Astrocyte (in vitro differentiated cells and primary cell): Measurements from ENCODE around the gene COLQ.

Source experiments
- EZH2 ChIP-seq: IDR thresholded peaks from 2 replicates; pipeline ENCODE4 v1.6.1; 2012; ENCODE audit warnings: mild to moderate bottlenecking, low read length, inconsistent platforms; ENCODE audit not compliant: insufficient read depth
- TF ChIP-seq, protein P1 (sequence below): IDR thresholded peaks from 2 replicates; pipeline ENCODE4 v1.5.1; 2011; ENCODE audit warnings: low read depth, mild to moderate bottlenecking, inconsistent platforms, low read length, moderate library complexity; ENCODE audit not compliant: insufficient read depth

DNA sequence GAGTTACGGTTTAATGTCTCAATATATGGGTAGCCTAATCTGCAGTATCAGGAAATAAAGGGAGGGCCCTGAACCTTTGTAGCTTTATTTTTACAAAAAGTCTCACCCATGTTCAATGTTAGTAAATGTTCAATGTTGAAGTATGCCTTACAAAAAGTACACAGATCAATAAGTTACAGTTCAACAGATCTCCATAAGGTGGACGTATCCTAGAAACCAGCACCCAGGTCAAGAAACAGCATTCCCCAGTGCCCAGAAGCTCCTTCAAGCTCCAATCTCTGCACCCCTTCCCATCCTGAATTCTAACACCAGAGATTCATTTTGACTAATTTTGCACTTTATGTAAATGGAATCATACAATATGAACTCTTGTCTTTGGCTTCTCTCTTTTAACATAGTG lies 31.3 kb downstream of the COLQ start:
- TF ChIP-seq, protein P1, sequence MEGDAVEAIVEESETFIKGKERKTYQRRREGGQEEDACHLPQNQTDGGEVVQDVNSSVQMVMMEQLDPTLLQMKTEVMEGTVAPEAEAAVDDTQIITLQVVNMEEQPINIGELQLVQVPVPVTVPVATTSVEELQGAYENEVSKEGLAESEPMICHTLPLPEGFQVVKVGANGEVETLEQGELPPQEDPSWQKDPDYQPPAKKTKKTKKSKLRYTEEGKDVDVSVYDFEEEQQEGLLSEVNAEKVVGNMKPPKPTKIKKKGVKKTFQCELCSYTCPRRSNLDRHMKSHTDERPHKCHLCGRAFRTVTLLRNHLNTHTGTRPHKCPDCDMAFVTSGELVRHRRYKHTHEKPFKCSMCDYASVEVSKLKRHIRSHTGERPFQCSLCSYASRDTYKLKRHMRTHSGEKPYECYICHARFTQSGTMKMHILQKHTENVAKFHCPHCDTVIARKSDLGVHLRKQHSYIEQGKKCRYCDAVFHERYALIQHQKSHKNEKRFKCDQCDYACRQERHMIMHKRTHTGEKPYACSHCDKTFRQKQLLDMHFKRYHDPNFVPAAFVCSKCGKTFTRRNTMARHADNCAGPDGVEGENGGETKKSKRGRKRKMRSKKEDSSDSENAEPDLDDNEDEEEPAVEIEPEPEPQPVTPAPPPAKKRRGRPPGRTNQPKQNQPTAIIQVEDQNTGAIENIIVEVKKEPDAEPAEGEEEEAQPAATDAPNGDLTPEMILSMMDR: no peak
- no peak for TF ChIP-seq EZH2
